ENCODE data around the gene PLPPR4.

GRCh38 chr1:99282536-99282935, 18.2 kb downstream of the PLPPR4 start:
- no peak for TF ChIP-seq POLR2AphosphoS5 (IDR thresholded peaks at IDR 0.05; ENCODE audit: low read depth, low read length)
- no peak for TF ChIP-seq REST (IDR thresholded peaks at IDR 0.05; ENCODE audit: insufficient read depth in 1 of 2, low read depth in 2 of 2, low read length in 2 of 2)
- no peak for TF ChIP-seq TAF1 (IDR thresholded peaks at IDR 0.05; ENCODE audit: borderline replicate concordance, insufficient read depth, low read length)
- TF ChIP-seq SIN3A (IDR thresholded peaks at IDR 0.05; ENCODE audit: borderline replicate concordance, insufficient read depth, low read length) = no peak
